ENCODE measurements around the gene FAN1.

Gene FAN1

GRCh38 chr15:30921106-30921505, 17.4 kb downstream of the FAN1 start:
- DNase-seq (ENCODE audit: low spot score) = no peak

GRCh38 chr15:30921781-30922479, 18.2 kb downstream of the FAN1 start:
- no peak for DNase-seq (ENCODE audit: low spot score)

- DNase-seq (ENCODE audit: low spot score) = no peak
These were observed 19.0 kb downstream of the FAN1 start for GRCh38 chr15:30922480-30923311.

GRCh38 chr15:30923429-30923828, 19.7 kb downstream of the FAN1 start:
- DNase-seq (ENCODE audit: low spot score) = no peak

- no peak for DNase-seq (ENCODE audit: low spot score)
These were observed 20.6 kb downstream of the FAN1 start for GRCh38 chr15:30924353-30924752.

- no peak for DNase-seq (ENCODE audit: low spot score)
These were observed 22.0 kb downstream of the FAN1 start for GRCh38 chr15:30925686-30926085.

- no peak for DNase-seq (ENCODE audit: low spot score)
These were observed 22.4 kb downstream of the FAN1 start for GRCh38 chr15:30926161-30926560.

- no peak for DNase-seq (ENCODE audit: low spot score)
These were observed 23.5 kb downstream of the FAN1 start for GRCh38 chr15:30927148-30927761.

GRCh38 chr15:30928076-30928475, 24.4 kb downstream of the FAN1 start:
- DNase-seq (ENCODE audit: low spot score) = no peak

GRCh38 chr15:30929064-30929669, 25.5 kb downstream of the FAN1 start:
- no peak for DNase-seq (ENCODE audit: low spot score)

GRCh38 chr15:30929982-30930381, 26.3 kb downstream of the FAN1 start:
- no peak for DNase-seq (ENCODE audit: low spot score)

- no peak for DNase-seq (ENCODE audit: low spot score)
These were observed 26.7 kb downstream of the FAN1 start for GRCh38 chr15:30930422-30930821.

GRCh38 chr15:30933293-30933692, 29.6 kb downstream of the FAN1 start:
- DNase-seq (ENCODE audit: low spot score) = no peak

- no peak for DNase-seq (ENCODE audit: low spot score)
These were observed 35.4 kb downstream of the FAN1 start for GRCh38 chr15:30939161-30939560.

- DNase-seq (ENCODE audit: low spot score) = no peak
These were observed 36.6 kb downstream of the FAN1 start for GRCh38 chr15:30940359-30940758.

GRCh38 chr15:30941520-30941919, 37.8 kb downstream of the FAN1 start:
- no peak for DNase-seq (ENCODE audit: low spot score)

- no peak for DNase-seq (ENCODE audit: low spot score)
These were observed 40.1 kb downstream of the FAN1 start for GRCh38 chr15:30943654-30944335.

GRCh38 chr15:30953183-30953582, 49.5 kb downstream of the FAN1 start:
- no peak for DNase-seq (ENCODE audit: low spot score)

- DNase-seq (ENCODE audit: low spot score) = peak; percentile 87
These were observed 50.1 kb downstream of the FAN1 start for GRCh38 chr15:30953731-30954378.

- DNase-seq (ENCODE audit: low spot score) = no peak
These were observed 51.0 kb downstream of the FAN1 start for GRCh38 chr15:30954674-30955073.
